AG04450 (cell line): ENCODE measurements around the gene LRRC10B. TPM values are rescaled to one million over a fixed set of nuclear protein-coding genes. Genes with fewer than 3 reads are reported as not detected.

Experiments used
- CTCF ChIA-PET: fragments of 300-600, 350-600 bp; formaldehyde crosslinking; extraction: SDS; loops from one replicate; lab custom pipeline; 2022; ENCODE audit warnings: antibody characterized with exemption, inconsistent platforms; lab: Charles Lee
- POLR2A ChIA-PET: fragments of 350-600 bp; formaldehyde crosslinking; extraction: SDS; loops from one replicate; lab custom pipeline; 2021; ENCODE audit warnings: antibody characterized with exemption, inconsistent platforms; lab: Yijun Ruan, JAX
- DNase-seq: peaks from one replicate; pipeline ENCODE4 v3.0.0-alpha.2; 2011; ENCODE audit warnings: low read depth, low spot score
- H3K27ac ChIP-seq: one replicate; pipeline ENCODE4 v1.5.1; 2012; ENCODE audit warnings: low read depth, low read length, control low read depth
- H3K27me3 ChIP-seq: one replicate; pipeline ENCODE4 v1.6.0; 2012; ENCODE audit warnings: low read length; ENCODE audit not compliant: control insufficient read depth, insufficient read depth
- H3K4me3 ChIP-seq: 2 replicates; pipeline ENCODE4 v1.5.1; 2011; ENCODE audit warnings: mild to moderate bottlenecking, low read depth, low read length, control low read depth
- H3K9me3 ChIP-seq: 2 replicates; pipeline ENCODE4 v1.5.1; 2012; ENCODE audit warnings: low read length; ENCODE audit not compliant: control insufficient read depth, insufficient read depth
- CTCF ChIP-seq: IDR thresholded peaks from 2 replicates; pipeline ENCODE4 v1.5.1; 2011; ENCODE audit warnings: low read depth, low read length, control low read depth, inconsistent platforms
- polyA plus RNA-seq: library from polyadenylated mRNA; depleted of rRNA; stranded (reverse); fragments of >200 nt; gene quantifications from 2 replicates; pipeline ENCODE4 v1.2.3, GENCODE V29; 2011

LRRC10B gene
- polyA plus RNA-seq, 1 experiment: not detected

GRCh38 chr11:61553373-61554171 is 45.0 kb downstream of the LRRC10B start:
- TF ChIP-seq CTCF: no peak
- Histone ChIP-seq H3K27ac (no peak overlapping the region), H3K4me3 (no peak overlapping the region), H3K9me3 (no peaks in the 10 kb centered on the region), H3K27me3 (peaks cover 57% of the 10 kb centered on the region)
- ChIA-PET CTCF (interaction anchor here (1.0 to 1.1 kb wide), 2 partner anchors 75 to 108 kb away, joined by 4 read pairs; no protein-coding TSS in a partner anchor), POLR2A (interaction anchor here (0.7 kb wide), 1 partner anchor 14 kb away, joined by 3 read pairs; no protein-coding TSS in a partner anchor)
- no peak for DNase-seq

GRCh38 chr11:61554172-61554988 is 45.8 kb downstream of the LRRC10B start:
- Histone ChIP-seq H3K27ac (no peak overlapping the region), H3K9me3 (no peaks in the 10 kb centered on the region), H3K4me3 (no peak overlapping the region), H3K27me3 (peaks cover 64% of the 10 kb centered on the region)
- ChIA-PET CTCF (interaction anchor here (0.6 to 1.0 kb wide), 2 partner anchors 25 to 109 kb away, joined by 3 to 4 read pairs; no protein-coding TSS in a partner anchor), POLR2A (no interaction called here)
- no peak for TF ChIP-seq CTCF
- DNase-seq: no peak

- no peak overlapping the region for H3K27ac ChIP-seq
- H3K27me3 ChIP-seq: peaks cover 71% of the 10 kb centered on the region
- no peak overlapping the region for H3K4me3 ChIP-seq
- no peak for DNase-seq
- no peaks in the 10 kb centered on the region for H3K9me3 ChIP-seq
- TF ChIP-seq CTCF: no peak
- POLR2A ChIA-PET: no interaction called here
- CTCF ChIA-PET: interaction anchor here (0.6 kb wide), 1 partner anchor 24 kb away, joined by 3 read pairs; no protein-coding TSS in a partner anchor
These were observed 46.8 kb downstream of the LRRC10B start for GRCh38 chr11:61555051-61555969.

DNA sequence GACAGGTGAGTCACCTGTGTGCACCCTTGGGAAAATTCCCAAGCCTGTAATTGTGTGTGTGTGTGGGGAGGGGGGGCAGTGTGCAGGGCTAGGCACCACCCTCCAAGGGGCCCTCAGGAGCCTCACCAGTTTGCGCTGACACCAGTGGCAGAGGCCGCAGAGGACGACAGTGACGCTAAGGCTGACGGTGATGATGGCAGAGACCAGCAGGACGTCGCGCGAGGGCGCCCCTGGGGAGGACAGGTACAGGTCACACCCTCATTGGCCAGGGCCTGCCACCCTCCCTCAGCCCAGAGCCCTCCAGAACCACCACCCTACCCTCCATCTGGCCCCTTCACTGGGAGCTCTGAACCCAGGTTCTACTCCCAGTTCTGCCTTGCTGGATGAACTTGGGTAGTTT is 47.4 kb downstream of the LRRC10B start:
- H3K9me3 ChIP-seq: no peaks in the 10 kb centered on the region
- ChIA-PET CTCF (no interaction called here), POLR2A (no interaction called here)
- H3K27ac ChIP-seq: no peak overlapping the region
- no peak for DNase-seq
- H3K27me3 ChIP-seq: peaks cover 76% of the 10 kb centered on the region
- no peak overlapping the region for H3K4me3 ChIP-seq
- no peak for TF ChIP-seq CTCF
